Measurements from ENCODE around the gene TMEM88. TPM values are rescaled to one million over a fixed set of nuclear protein-coding genes. Genes with fewer than 3 reads are reported as not detected.
A peak's percentile ranks its signal among the peaks of the same experiment; 100 is the strongest.

Gene TMEM88
- total RNA-seq, 4 donors from 2014 or later, result 6.5 to 41.6 (median 29.6) TPM

DNA sequence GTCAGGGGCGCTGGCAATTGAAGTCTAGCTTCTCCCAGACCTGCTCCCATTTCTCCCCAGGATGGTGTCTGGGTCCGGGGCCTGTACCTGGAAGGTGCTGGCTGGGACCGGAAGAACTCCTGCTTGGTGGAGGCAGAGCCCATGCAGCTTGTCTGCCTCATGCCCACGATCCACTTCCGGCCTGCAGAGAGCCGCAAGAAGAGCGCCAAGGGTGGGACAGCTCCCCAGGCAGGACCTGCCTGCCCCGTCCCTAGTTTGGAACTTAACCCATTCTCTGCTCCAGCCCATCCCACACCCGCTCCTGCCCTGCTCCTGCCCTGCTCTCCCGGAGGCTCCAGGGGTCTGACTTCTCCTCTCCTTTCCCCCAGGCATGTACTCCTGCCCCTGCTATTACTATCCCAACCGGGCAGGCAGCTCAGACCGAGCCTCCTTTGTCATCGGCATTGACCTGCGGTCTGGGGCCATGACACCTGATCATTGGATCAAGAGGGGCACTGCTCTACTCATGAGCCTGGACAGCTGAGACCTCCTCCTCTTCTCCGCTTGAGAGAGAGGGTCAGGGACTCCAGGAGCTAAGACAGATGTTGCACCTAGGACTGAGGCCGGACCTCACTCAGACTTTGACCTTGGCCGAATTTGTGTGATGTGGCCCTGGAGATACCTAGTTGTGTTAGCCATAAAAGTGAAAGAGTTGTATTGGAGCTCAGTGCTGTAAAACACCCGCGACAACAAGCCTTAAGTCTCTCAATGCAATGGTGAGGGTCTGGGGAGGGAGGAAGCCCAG lies 21.7 kb upstream of the TMEM88 start:
- TF ChIP-seq POLR2AphosphoS5 (IDR thresholded peaks at IDR 0.05) (no peak), POLR2A (IDR thresholded peaks at IDR 0.05) (no peak), EP300 (IDR thresholded peaks at IDR 0.05) (no peak)
- TF ChIP-seq, protein P1, sequence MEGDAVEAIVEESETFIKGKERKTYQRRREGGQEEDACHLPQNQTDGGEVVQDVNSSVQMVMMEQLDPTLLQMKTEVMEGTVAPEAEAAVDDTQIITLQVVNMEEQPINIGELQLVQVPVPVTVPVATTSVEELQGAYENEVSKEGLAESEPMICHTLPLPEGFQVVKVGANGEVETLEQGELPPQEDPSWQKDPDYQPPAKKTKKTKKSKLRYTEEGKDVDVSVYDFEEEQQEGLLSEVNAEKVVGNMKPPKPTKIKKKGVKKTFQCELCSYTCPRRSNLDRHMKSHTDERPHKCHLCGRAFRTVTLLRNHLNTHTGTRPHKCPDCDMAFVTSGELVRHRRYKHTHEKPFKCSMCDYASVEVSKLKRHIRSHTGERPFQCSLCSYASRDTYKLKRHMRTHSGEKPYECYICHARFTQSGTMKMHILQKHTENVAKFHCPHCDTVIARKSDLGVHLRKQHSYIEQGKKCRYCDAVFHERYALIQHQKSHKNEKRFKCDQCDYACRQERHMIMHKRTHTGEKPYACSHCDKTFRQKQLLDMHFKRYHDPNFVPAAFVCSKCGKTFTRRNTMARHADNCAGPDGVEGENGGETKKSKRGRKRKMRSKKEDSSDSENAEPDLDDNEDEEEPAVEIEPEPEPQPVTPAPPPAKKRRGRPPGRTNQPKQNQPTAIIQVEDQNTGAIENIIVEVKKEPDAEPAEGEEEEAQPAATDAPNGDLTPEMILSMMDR (IDR thresholded peaks at IDR 0.05), result no peak
- no peaks in the 10 kb centered on the region for H3K36me3 ChIP-seq
- no peaks in the 10 kb centered on the region for H3K9me3 ChIP-seq
- H3K27ac ChIP-seq, result peak overlapping the region; percentile 5 to 99 (median 96)
- no peaks in the 10 kb centered on the region for H3K27me3 ChIP-seq
- ATAC-seq, result no peak
- WGBS, 2 donors (ENCODE audit: low coverage in 1 of 2), result 52 to 80% methylated on average over 1 to 8 of the region's 19 CpGs
- H3K4me1 ChIP-seq, result peaks cover 6 to 35% (median 27%) of the 10 kb centered on the region in 3 donors
- H3K4me3 ChIP-seq, result peak overlapping the region in 1 of 2 donors; percentile 86

DNA sequence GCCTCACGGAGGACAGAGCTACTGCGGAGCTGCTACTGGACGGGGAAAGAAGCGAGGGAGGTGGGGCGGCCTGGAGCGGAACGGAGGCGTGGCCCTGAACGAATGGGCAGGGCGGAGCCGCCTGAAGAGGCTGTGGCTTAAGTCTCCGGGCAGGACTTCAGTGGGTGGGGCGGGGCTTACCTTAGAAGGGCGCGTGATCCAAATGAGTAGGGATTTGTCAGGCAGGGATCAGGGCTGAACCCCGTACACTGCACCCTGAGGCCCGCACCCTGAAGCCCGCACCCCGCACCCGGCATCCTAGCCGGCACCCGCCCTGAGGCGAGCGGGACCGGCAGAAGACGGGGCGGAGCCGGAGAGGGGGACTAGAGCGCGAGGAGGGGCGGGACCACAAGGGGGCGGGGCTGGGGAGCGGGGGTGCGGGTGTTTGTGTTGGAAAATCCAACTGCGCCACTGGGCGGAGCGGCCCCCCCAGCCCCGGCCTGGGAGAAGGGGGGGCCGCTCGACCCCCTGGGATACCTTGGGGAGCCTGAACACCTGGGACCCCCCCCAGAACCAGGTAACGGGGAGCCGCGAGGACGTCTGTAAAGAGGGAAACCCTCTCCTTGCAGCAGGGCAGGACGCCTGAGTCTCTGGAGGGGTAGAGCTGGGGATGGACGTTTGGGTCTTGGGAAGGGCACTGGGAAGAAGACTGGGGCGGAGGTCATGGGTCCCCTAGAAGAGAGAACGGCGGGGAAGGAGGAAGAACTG lies 20.9 kb upstream of the TMEM88 start, which contains the start of gene KDM6B:
TSS of gene KDM6B (plus strand) at position 423 of the 747 bp plus-strand sequence. CDS start 11,338 bp downstream, outside the sequence.
- peak within 1 kb of the TSS; percentile 81 to 86 for H3K4me3 ChIP-seq
- H3K36me3 ChIP-seq, result no peaks in the 10 kb centered on the region
- peak; percentile 84 for ATAC-seq
- H3K27me3 ChIP-seq, result no peaks in the 10 kb centered on the region
- 0 to 1% methylated on average over 15 to 20 of the region's 49 CpGs for WGBS, 2 donors (ENCODE audit: low coverage in 1 of 2)
- H3K9me3 ChIP-seq, result no peaks in the 10 kb centered on the region
- TF ChIP-seq POLR2AphosphoS5 (IDR thresholded peaks at IDR 0.05) (peak; percentile 3), POLR2A (IDR thresholded peaks at IDR 0.05) (peak; percentile 16 to 59), EP300 (IDR thresholded peaks at IDR 0.05) (no peak)
- TF ChIP-seq, protein P1 (IDR thresholded peaks at IDR 0.05), result peak in 2 of 4 experiments; percentile 17 to 27
- peaks cover 6 to 43% (median 35%) of the 10 kb centered on the region in 3 donors for H3K4me1 ChIP-seq
- H3K27ac ChIP-seq, result peak within 1 kb of the TSS; percentile 94 to 99 (median 96)

DNA sequence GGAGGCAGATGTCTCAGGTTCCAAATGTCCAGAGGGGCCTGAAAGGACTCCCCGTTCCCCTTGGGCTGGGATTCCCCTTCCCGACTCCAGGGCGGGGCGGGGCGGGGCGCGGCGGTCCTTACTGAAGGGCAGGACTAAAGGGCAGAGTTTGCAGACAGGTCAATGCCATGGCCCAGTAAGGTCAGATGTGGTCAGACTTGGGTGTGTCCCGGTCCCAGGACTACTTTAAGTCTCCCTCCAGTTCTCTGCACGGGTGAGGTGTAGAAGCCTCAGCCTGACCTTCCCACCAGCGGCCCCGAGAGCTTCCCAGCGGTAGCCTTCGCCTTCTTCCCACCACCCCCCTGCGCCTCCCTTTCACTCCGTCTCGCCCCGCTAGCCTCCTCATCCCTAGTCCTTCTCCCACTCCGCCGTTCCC lies 20.3 kb upstream of the TMEM88 start:
- peak; percentile 19 for ATAC-seq
- WGBS, 2 donors (ENCODE audit: low coverage in 1 of 2), result 0% methylated on average over 4 of the region's 20 CpGs; no CpG with 5 or more reads in 1 of the 2 donors

DNA sequence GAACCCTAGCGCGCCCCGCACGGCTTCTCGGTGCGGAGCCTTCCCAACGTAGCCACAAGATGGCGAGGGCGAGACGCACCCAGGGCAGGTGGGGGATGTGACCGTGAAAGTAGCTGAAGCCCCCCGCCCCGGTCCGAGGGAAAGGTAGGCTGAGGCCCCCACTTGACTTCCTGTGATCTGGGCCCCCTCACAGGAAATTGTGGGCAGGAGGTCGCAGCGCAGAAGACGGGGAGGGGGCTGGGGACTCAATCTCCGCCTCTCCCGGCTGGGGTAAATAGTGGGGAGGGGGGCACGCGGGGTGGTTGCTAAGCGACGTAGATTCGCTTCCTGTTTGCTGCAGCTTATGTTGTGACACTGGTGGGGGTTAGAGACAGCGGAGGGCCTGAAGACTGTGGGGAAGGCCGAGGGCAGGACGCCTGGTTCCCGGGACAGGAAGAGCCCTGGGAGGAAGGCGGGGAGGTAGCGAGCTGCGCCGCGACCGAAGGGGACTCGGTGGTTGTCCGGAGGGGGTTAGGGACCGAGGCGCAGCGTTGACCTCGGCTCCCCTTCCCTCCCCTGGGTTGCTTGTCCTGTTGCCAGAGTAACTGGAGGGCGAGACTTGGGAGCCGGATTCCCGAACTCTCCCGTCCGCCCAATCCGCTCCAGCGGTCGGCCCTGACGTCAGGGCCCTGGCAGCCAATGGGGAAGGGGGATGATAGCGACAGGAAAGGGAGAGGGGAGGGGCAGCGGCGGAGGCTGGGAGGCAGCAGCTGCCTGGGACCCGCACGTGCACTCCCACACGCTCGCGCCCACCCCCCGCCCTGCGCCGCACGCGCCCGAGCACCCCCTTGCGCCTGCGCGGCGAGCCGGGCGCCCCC lies 19.7 kb upstream of the TMEM88 start:
- ATAC-seq, result peak; percentile 82

More for the DNA sequence above, 20.3 kb upstream of the TMEM88 start:
- no peaks in the 10 kb centered on the region for H3K9me3 ChIP-seq
- H3K27ac ChIP-seq, result peak overlapping the region; percentile 94 to 99 (median 96)
- TF ChIP-seq EP300 (IDR thresholded peaks at IDR 0.05), result no peak
- TF ChIP-seq POLR2AphosphoS5 (IDR thresholded peaks at IDR 0.05), result peak; percentile 11
- peak in 1 of 2 donors; percentile 8 for TF ChIP-seq POLR2A (IDR thresholded peaks at IDR 0.05)
- TF ChIP-seq, protein P1 (IDR thresholded peaks at IDR 0.05), result no peak
- H3K27me3 ChIP-seq, result no peaks in the 10 kb centered on the region
- no peaks in the 10 kb centered on the region for H3K36me3 ChIP-seq
- H3K4me1 ChIP-seq, result peaks cover 6 to 49% (median 41%) of the 10 kb centered on the region in 3 donors
- H3K4me3 ChIP-seq, result peak overlapping the region; percentile 81 to 86

More for the DNA sequence above, 19.7 kb upstream of the TMEM88 start:
- Histone ChIP-seq H3K27ac (peak overlapping the region; percentile 94 to 99 (median 96)), H3K4me1 (peaks cover 6 to 55% (median 42%) of the 10 kb centered on the region in 3 donors), H3K4me3 (peak overlapping the region; percentile 81 to 86), H3K27me3 (no peaks in the 10 kb centered on the region), H3K36me3 (peaks cover 0 to 6% of the 10 kb centered on the region in 2 donors), H3K9me3 (no peaks in the 10 kb centered on the region)
- TF ChIP-seq POLR2A (IDR thresholded peaks at IDR 0.05) (peak; percentile 83 to 87), POLR2AphosphoS5 (IDR thresholded peaks at IDR 0.05) (peak; percentile 92), EP300 (IDR thresholded peaks at IDR 0.05) (no peak)
- TF ChIP-seq, protein P1 (IDR thresholded peaks at IDR 0.05), result peak in 3 of 4 experiments; percentile 80 to 93 (median 86)
- WGBS, 2 donors (ENCODE audit: low coverage in 1 of 2), result 0 to 1% methylated on average over 5 to 11 of the region's 69 CpGs

Measured in gastroesophageal sphincter (tissue), 4 donors.